ENCODE data around the gene SMYD3.

GRCh38 chr1:246544001-246544400, 36.9 kb upstream of the SMYD3 start:
- TF ChIP-seq POLR2AphosphoS5 (IDR thresholded peaks at IDR 0.05; ENCODE audit: insufficient read depth in 1 of 2, low read depth in 1 of 2) = no peak
- no peak for TF ChIP-seq POLR2A (IDR thresholded peaks at IDR 0.05)
